OCI-LY7 (cell line): ENCODE measurements around the gene SECISBP2.

Source experiments
- CTCF ChIP-seq: fragments of 200-600 bp; sonication (generic); conservative IDR thresholded peaks from 2 replicates; pipeline ENCODE4 v1.5.1; 2014; ENCODE audit warnings: mild to moderate bottlenecking, antibody characterized with exemption, low read length, moderate library complexity, mixed read lengths
- EZH2phosphoT487 ChIP-seq: fragments of 200-600 bp; sonication (generic); IDR thresholded peaks from 2 replicates; pipeline ENCODE4 v1.6.1; 2018; ENCODE audit warnings: low read depth, borderline replicate concordance, mild to moderate bottlenecking, mixed run types, antibody characterized with exemption, low read length, moderate library complexity, mixed read lengths

DNA sequence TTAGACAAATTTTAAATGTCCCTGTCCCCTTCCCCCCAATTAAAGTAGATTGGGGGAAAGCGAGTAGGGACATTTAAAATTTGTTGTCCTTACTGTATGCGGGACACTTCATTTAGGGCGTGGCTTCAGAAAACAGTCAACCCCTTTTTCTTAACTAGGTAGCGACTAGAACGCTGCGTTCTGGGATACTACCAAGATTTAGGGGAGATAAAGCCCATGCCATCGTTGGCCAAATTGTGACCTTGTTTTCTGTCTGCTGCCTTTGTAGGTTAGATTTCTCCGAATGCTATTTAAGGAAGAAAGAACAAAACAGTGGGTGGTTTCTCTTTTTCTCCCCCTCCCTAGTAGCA is 6.1 kb upstream of the SECISBP2 start:
- TF ChIP-seq CTCF (no peak), EZH2phosphoT487 (no peak)
